Fibroblast of lung (primary cell): ENCODE data around the gene SCAF4. TPM values are rescaled to one million over a fixed set of nuclear protein-coding genes. Genes with fewer than 3 reads are reported as not detected.
"Not testable (repeated sequence)": the region's sequence is repeated elsewhere in the genome, so short reads cannot be mapped to it uniquely, and the experiment has no call there.

Experiments
- DNase-seq, 2 donors: peaks; one replicate each; pipeline versions ENCODE4 v3.0.0 to v3.0.0-alpha.2; 2010; ENCODE audit warnings: low read depth in 2 of 2
- H2AFZ ChIP-seq: 2 replicates; pipeline ENCODE4 v1.5.1; 2012; ENCODE audit warnings: low read length, control low read depth, inconsistent platforms
- H3K27ac ChIP-seq: 2 replicates; pipeline ENCODE4 v1.5.1; 2011; ENCODE audit warnings: low read length, control low read depth; ENCODE audit not compliant: insufficient read depth
- H3K27me3 ChIP-seq: 2 replicates; pipeline ENCODE4 v1.5.1; 2011; ENCODE audit warnings: mild to moderate bottlenecking, low read length; ENCODE audit not compliant: control insufficient read depth, insufficient read depth
- H3K36me3 ChIP-seq: 2 replicates; pipeline ENCODE4 v1.5.1; 2011; ENCODE audit warnings: low read length; ENCODE audit not compliant: control insufficient read depth, insufficient read depth
- H3K4me1 ChIP-seq: 2 replicates; pipeline ENCODE4 v1.5.1; 2011; ENCODE audit warnings: low read length; ENCODE audit not compliant: control insufficient read depth, insufficient read depth; ENCODE audit errors: extremely low read depth
- H3K4me2 ChIP-seq: 2 replicates; pipeline ENCODE4 v1.5.1; 2011; ENCODE audit warnings: low read length, control low read depth; ENCODE audit not compliant: insufficient read depth; ENCODE audit errors: extremely low read depth
- H3K4me3 ChIP-seq, 4 experiments: fragments of 200-600 bp in 1 of 4; sonication (generic) in 1 of 4; replicated peaks in 1 of 4; 2 replicates each; pipeline ENCODE4 v1.5.1; 2011 to 2016; ENCODE audit warnings: low read length in 4 of 4, low read depth in 3 of 4, mild to moderate bottlenecking in 3 of 4, control low read depth in 2 of 4, inconsistent platforms in 1 of 4, mixed read lengths in 1 of 4; ENCODE audit not compliant: insufficient read depth in 1 of 4; ENCODE audit errors: control extremely low read depth in 1 of 4
- H3K79me2 ChIP-seq: 2 replicates; pipeline ENCODE4 v1.5.1; 2012; ENCODE audit warnings: mild to moderate bottlenecking, low read length, inconsistent platforms; ENCODE audit not compliant: control insufficient read depth, insufficient read depth
- H3K9ac ChIP-seq: 2 replicates; pipeline ENCODE4 v1.5.1; 2011; ENCODE audit warnings: mild to moderate bottlenecking, low read length, control low read depth; ENCODE audit not compliant: insufficient read depth
- H3K9me3 ChIP-seq: 2 replicates; pipeline ENCODE4 v1.5.1; 2012; ENCODE audit warnings: low read depth, low read length; ENCODE audit not compliant: control insufficient read depth, insufficient read depth
- H4K20me1 ChIP-seq: 2 replicates; pipeline ENCODE4 v1.5.1; 2011; ENCODE audit warnings: low read length; ENCODE audit not compliant: control insufficient read depth, insufficient read depth; ENCODE audit errors: extremely low read depth
- EZH2 ChIP-seq: IDR thresholded peaks from 2 replicates; pipeline ENCODE4 v1.5.1; 2012; ENCODE audit warnings: low read length, control low read depth, mild to moderate bottlenecking; ENCODE audit errors: missing control alignments
- polyA plus RNA-seq, 2 donors: library from polyadenylated mRNA; depleted of rRNA in 1 of 2; stranded (reverse) in 1 of 2; unstranded in 1 of 2; fragments of >200 nt; gene quantifications; 2 replicates each; pipeline ENCODE4 v1.2.1, GENCODE V29; 2011 to 2012; ENCODE audit warnings: missing spikeins in 1 of 2
- total RNA-seq: library from RNA; depleted of rRNA; stranded (reverse); fragments of >200 nt; gene quantifications from 2 replicates; pipeline ENCODE4 v1.2.1, GENCODE V29; 2014
- TF ChIP-seq, protein P1 (sequence below), 2 donors: IDR thresholded peaks in 1 of 2; conservative IDR thresholded peaks in 1 of 2; 1 replicate in 1 of 2; 2 replicates in 1 of 2; pipeline ENCODE4 v1.5.1; 2011 to 2012; ENCODE audit warnings: low read length in 2 of 2, control low read depth in 1 of 2, inconsistent platforms in 1 of 2, low read depth in 1 of 2, mild to moderate bottlenecking in 1 of 2

Gene SCAF4
- total and polyA plus RNA-seq, 2 donors (not counting 1 experiment from before 2014, with no cell fraction given): 5.6 to 7.5 TPM

- TF ChIP-seq, protein P1, sequence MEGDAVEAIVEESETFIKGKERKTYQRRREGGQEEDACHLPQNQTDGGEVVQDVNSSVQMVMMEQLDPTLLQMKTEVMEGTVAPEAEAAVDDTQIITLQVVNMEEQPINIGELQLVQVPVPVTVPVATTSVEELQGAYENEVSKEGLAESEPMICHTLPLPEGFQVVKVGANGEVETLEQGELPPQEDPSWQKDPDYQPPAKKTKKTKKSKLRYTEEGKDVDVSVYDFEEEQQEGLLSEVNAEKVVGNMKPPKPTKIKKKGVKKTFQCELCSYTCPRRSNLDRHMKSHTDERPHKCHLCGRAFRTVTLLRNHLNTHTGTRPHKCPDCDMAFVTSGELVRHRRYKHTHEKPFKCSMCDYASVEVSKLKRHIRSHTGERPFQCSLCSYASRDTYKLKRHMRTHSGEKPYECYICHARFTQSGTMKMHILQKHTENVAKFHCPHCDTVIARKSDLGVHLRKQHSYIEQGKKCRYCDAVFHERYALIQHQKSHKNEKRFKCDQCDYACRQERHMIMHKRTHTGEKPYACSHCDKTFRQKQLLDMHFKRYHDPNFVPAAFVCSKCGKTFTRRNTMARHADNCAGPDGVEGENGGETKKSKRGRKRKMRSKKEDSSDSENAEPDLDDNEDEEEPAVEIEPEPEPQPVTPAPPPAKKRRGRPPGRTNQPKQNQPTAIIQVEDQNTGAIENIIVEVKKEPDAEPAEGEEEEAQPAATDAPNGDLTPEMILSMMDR (conservative IDR thresholded peaks at IDR 0.05 in 1 of 2, IDR thresholded peaks at IDR 0.05 in 1 of 2; ENCODE audit: low read depth in 1 of 2, low read length in 2 of 2): no peak
- TF ChIP-seq EZH2: no peak
- no peak for DNase-seq
- Histone ChIP-seq H4K20me1 (no peaks in the 10 kb centered on the region), H3K4me3 (no peak overlapping the region), H3K27ac (no peak overlapping the region), H3K36me3 (peaks cover 11% of the 10 kb centered on the region), H3K79me2 (peaks cover 25% of the 10 kb centered on the region), H3K4me2 (no peak overlapping the region), H3K9me3 (no peaks in the 10 kb centered on the region), H3K9ac (no peak overlapping the region), H3K27me3 (no peaks in the 10 kb centered on the region), H3K4me1 (no peaks in the 10 kb centered on the region), H2AFZ (no peak overlapping the region)
These were observed 64.8 kb downstream of the SCAF4 start for GRCh38 chr21:31667132-31667531.

GRCh38 chr21:31666445-31667010, 65.4 kb downstream of the SCAF4 start:
- TF ChIP-seq EZH2: no peak
- TF ChIP-seq, protein P1 (conservative IDR thresholded peaks at IDR 0.05 in 1 of 2, IDR thresholded peaks at IDR 0.05 in 1 of 2; ENCODE audit: low read depth in 1 of 2, low read length in 2 of 2): no peak
- no peak overlapping the region for H3K9ac ChIP-seq
- no peaks in the 10 kb centered on the region for H3K27me3 ChIP-seq
- DNase-seq: no peak
- H3K27ac ChIP-seq: no peak overlapping the region
- H3K9me3 ChIP-seq: no peaks in the 10 kb centered on the region
- no peak overlapping the region for H2AFZ ChIP-seq
- H3K4me1 ChIP-seq: no peaks in the 10 kb centered on the region
- peaks cover 30% of the 10 kb centered on the region for H3K79me2 ChIP-seq
- H4K20me1 ChIP-seq: no peaks in the 10 kb centered on the region
- H3K4me2 ChIP-seq: no peak overlapping the region
- no peak overlapping the region for H3K4me3 ChIP-seq
- H3K36me3 ChIP-seq: peaks cover 9% of the 10 kb centered on the region

DNA sequence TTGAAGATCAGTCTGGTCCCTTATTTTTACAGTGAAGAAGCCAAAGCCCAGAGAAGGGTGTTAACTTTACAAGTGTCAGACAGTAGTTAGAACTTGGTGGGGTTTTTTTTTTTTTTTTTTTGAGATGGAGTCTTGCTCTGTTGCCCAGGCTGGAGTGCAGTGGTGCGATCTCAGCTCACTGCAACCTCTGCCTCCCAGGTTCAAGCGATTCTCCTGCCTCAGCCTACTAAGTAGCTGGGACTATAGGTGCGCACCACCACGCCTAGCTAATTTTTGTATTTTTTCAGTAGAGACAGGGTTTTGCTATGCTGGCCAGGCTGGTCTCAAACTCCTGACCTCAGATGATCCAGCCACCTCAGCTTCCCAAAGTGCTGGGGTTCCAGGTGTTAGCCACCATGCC, 66.0 kb downstream of the SCAF4 start:
- not testable (repeated sequence) for H4K20me1 ChIP-seq, H3K9me3 ChIP-seq, DNase-seq, H2AFZ ChIP-seq, H3K27me3 ChIP-seq, H3K4me1 ChIP-seq, H3K36me3 ChIP-seq, H3K9ac ChIP-seq, H3K4me3 ChIP-seq, H3K27ac ChIP-seq, H3K4me2 ChIP-seq
- peaks cover 36% of the 10 kb centered on the region for H3K79me2 ChIP-seq
